GM23248 (cell line): Measurements from ENCODE around the gene DYRK1B. TPM values are rescaled to one million over a fixed set of nuclear protein-coding genes. Genes with fewer than 3 reads are reported as not detected.

ENCODE experiments used
- DNase-seq: peaks from one replicate; pipeline ENCODE4 v3.0.0-alpha.2; 2015
- H2AFZ ChIP-seq: fragments of 200-600 bp; sonication (generic); 2 replicates; pipeline ENCODE4 v1.6.1; 2016; ENCODE audit warnings: antibody characterized with exemption
- H3F3A ChIP-seq: fragments of 200-600 bp; sonication (generic); 2 replicates; pipeline ENCODE4 v1.6.1; 2016; ENCODE audit warnings: mild to moderate bottlenecking, antibody characterized with exemption, mixed run types; ENCODE audit not compliant: insufficient read depth
- H3K27ac ChIP-seq: fragments of 200-600 bp; sonication (generic); 2 replicates; pipeline ENCODE4 v1.5.1; 2016; ENCODE audit warnings: mild to moderate bottlenecking
- H3K27me3 ChIP-seq: fragments of 200-600 bp; sonication (generic); replicated peaks from 2 replicates; pipeline ENCODE4 v1.6.1; 2016; ENCODE audit warnings: mild to moderate bottlenecking; ENCODE audit not compliant: insufficient read depth
- H3K36me3 ChIP-seq: fragments of 200-600 bp; sonication (generic); 2 replicates; pipeline ENCODE4 v1.6.1; 2016; ENCODE audit warnings: low read depth, mild to moderate bottlenecking
- H3K4me1 ChIP-seq: fragments of 200-600 bp; sonication (generic); 2 replicates; pipeline ENCODE4 v1.6.1; 2016; ENCODE audit warnings: mild to moderate bottlenecking; ENCODE audit not compliant: insufficient read depth
- H3K4me2 ChIP-seq: fragments of 200-600 bp; sonication (generic); one replicate; pipeline ENCODE4 v1.6.1; 2016; ENCODE audit warnings: mild to moderate bottlenecking; ENCODE audit not compliant: unreplicated experiment
- H3K4me3 ChIP-seq: fragments of 200-600 bp; sonication (generic); 2 replicates; pipeline ENCODE4 v1.5.1; 2016; ENCODE audit warnings: mild to moderate bottlenecking
- H3K79me2 ChIP-seq: fragments of 200-600 bp; sonication (generic); 2 replicates; pipeline ENCODE4 v1.6.1; 2016; ENCODE audit warnings: mild to moderate bottlenecking; ENCODE audit not compliant: insufficient read depth
- H3K9ac ChIP-seq: fragments of 200-600 bp; sonication (generic); 2 replicates; pipeline ENCODE4 v1.6.1; 2016; ENCODE audit warnings: mild to moderate bottlenecking
- H3K9me2 ChIP-seq: fragments of 200-600 bp; sonication (generic); 2 replicates; pipeline ENCODE4 v1.6.1; 2016; ENCODE audit warnings: mixed run types, mild to moderate bottlenecking, moderate library complexity; ENCODE audit not compliant: insufficient read depth
- H3K9me3 ChIP-seq: fragments of 200-600 bp; sonication (generic); one replicate; pipeline ENCODE4 v1.6.1; 2017; ENCODE audit warnings: low read depth
- H4K20me1 ChIP-seq: fragments of 200-600 bp; sonication (generic); 2 replicates; pipeline ENCODE4 v1.6.0; 2016; ENCODE audit not compliant: insufficient read depth
- EZH2 ChIP-seq: fragments of 200-600 bp; sonication (generic); IDR thresholded peaks from 2 replicates; pipeline ENCODE4 v1.6.1; 2018; ENCODE audit warnings: antibody characterized with exemption, mild to moderate bottlenecking; ENCODE audit not compliant: insufficient read depth, poor library complexity, severe bottlenecking
- EZH2phosphoT487 ChIP-seq: fragments of 200-600 bp; sonication (generic); IDR thresholded peaks from 2 replicates; pipeline ENCODE4 v1.6.1; 2018; ENCODE audit warnings: antibody characterized with exemption, moderate library complexity, mild to moderate bottlenecking, low read depth; ENCODE audit not compliant: insufficient read depth
- WGBS, 2 experiments: methylation state at CpG; one replicate each; pipeline ENCODE4 v1.1.6; 2015 to 2017; ENCODE audit warnings: low lambda C conversion rate in 2 of 2, low coverage in 1 of 2; ENCODE audit errors: missing lambda C conversion rate in 2 of 2; 5-methylcytosine and 5-hydroxymethylcytosine counted together
- in situ Hi-C: fragments of 300-500 bp; cut with MboI; formaldehyde crosslinking; loops from 2 replicates; pipeline ENCODE4 v1.15.0; 2020
- polyA plus RNA-seq: library from polyadenylated mRNA; unstranded; fragments of >200 nt; fragmentation: Nextera tagmentation; extraction: Ambion mirVana; gene quantifications from 2 replicates; pipeline ENCODE4 v1.2.1, GENCODE V29; 2016
- total RNA-seq: library from RNA; depleted of rRNA; stranded (reverse); fragments of >200 nt; shearing (Covaris generic); gene quantifications from 2 replicates; pipeline ENCODE4 v1.2.3, GENCODE V29; 2014

The DYRK1B gene
- total and polyA plus RNA-seq, 2 experiments from 2014 or later: 11.1 to 14.9 TPM

- H3K9me3 ChIP-seq: no peaks in the 10 kb centered on the region
- H3K4me2 ChIP-seq: no peak overlapping the region
- H3K27ac ChIP-seq: no peak overlapping the region
- TF ChIP-seq EZH2phosphoT487 (no peak), EZH2 (no peak)
- H3F3A ChIP-seq: no peaks in the 10 kb centered on the region
- no peaks in the 10 kb centered on the region for H3K79me2 ChIP-seq
- no peak overlapping the region for H2AFZ ChIP-seq
- H3K9ac ChIP-seq: no peak overlapping the region
- no peaks in the 10 kb centered on the region for H4K20me1 ChIP-seq
- H3K36me3 ChIP-seq: no peaks in the 10 kb centered on the region
- no peaks in the 10 kb centered on the region for H3K27me3 ChIP-seq
- no peak overlapping the region for H3K4me3 ChIP-seq
- no peaks in the 10 kb centered on the region for H3K4me1 ChIP-seq
- DNase-seq: peak; percentile 19
- H3K9me2 ChIP-seq: no peaks in the 10 kb centered on the region
- 10 to 17% methylated on average over 5 of the region's 5 CpGs for WGBS, 2 experiments
- in situ Hi-C loops: no loop called here
Observed at GRCh38 chr19:39805104-39805503, 28.9 kb downstream of the DYRK1B start.

- H3K27ac ChIP-seq: no peak overlapping the region
- H3K9me3 ChIP-seq: no peaks in the 10 kb centered on the region
- no peak overlapping the region for H3K4me2 ChIP-seq
- H3K27me3 ChIP-seq: no peaks in the 10 kb centered on the region
- WGBS, 2 experiments: 2 to 3% methylated on average over 4 of the region's 4 CpGs
- no peak overlapping the region for H2AFZ ChIP-seq
- H3K9me2 ChIP-seq: no peaks in the 10 kb centered on the region
- no peaks in the 10 kb centered on the region for H3K79me2 ChIP-seq
- TF ChIP-seq EZH2 (no peak), EZH2phosphoT487 (no peak)
- no peak overlapping the region for H3K4me3 ChIP-seq
- in situ Hi-C loops: no loop called here
- no peak for DNase-seq
- no peaks in the 10 kb centered on the region for H4K20me1 ChIP-seq
- no peaks in the 10 kb centered on the region for H3K4me1 ChIP-seq
- H3K36me3 ChIP-seq: no peaks in the 10 kb centered on the region
- no peak overlapping the region for H3K9ac ChIP-seq
- H3F3A ChIP-seq: no peaks in the 10 kb centered on the region
Observed at GRCh38 chr19:39802958-39803357, 31.0 kb downstream of the DYRK1B start.

DNA sequence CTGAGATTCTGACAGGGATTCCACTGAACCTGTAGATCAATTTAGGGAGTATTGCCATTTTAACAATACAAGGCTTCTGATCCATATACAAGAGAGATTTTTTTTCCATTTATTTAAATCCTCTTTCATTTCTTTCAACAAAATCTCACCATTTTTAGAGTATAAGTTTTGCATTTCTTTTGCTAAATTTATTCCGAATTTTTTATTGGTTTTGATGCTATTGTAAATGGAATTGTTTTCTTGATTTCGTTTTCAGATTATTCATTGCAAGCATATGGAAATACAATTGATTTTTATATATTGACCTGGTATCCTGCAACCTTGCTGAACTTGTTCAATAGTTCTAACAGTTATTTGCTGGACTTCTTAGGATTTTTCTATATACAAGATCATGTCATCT lies 36.9 kb downstream of the DYRK1B start:
- Histone ChIP-seq H3K36me3 (no peaks in the 10 kb centered on the region), H3K9me2 (no peaks in the 10 kb centered on the region), H3K4me2 (no peak overlapping the region), H4K20me1 (no peaks in the 10 kb centered on the region), H3K9ac (no peak overlapping the region), H3K27ac (no peak overlapping the region), H3K4me3 (no peak overlapping the region), H3K27me3 (peaks cover 20% of the 10 kb centered on the region; the same call in 1 of the 2 replicates), H3K4me1 (no peaks in the 10 kb centered on the region), H2AFZ (no peak overlapping the region), H3K9me3 (no peaks in the 10 kb centered on the region), H3F3A (no peaks in the 10 kb centered on the region), H3K79me2 (no peaks in the 10 kb centered on the region)
- TF ChIP-seq EZH2 (no peak), EZH2phosphoT487 (no peak)
- WGBS, 2 experiments: 13 to 17% methylated on average over 2 of the region's 2 CpGs
- no peak for DNase-seq
- in situ Hi-C loops: no loop called here

DNA sequence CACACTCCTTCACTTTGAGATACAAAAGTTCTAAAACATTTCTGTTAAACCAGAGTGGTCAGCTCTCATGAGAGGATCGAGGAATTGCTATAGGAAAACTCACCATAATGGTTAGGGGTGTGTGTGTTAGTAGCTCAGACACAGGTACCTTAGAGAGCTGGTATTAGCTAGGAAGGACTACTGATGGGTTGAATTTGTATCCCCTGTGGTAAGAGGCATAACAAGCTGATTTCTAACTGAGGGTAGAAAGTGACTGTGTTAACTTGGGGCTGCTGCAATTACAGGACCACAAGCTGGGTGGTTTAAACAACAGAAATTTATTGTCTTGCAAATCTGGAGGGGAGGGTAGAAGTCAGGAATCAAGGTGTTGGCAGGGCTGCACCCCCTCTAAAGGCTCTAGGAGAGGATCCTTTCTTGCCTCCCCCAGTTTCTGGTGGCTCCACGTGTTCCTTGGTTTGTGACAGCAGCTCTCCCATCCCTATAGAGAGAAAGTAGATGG lies 37.9 kb downstream of the DYRK1B start:
- DNase-seq: no peak
- no peaks in the 10 kb centered on the region for H3K4me1 ChIP-seq
- no peaks in the 10 kb centered on the region for H3K9me2 ChIP-seq
- TF ChIP-seq EZH2: no peak
- TF ChIP-seq EZH2phosphoT487: no peak
- no peaks in the 10 kb centered on the region for H3K36me3 ChIP-seq
- H3F3A ChIP-seq: no peaks in the 10 kb centered on the region
- H3K4me3 ChIP-seq: no peak overlapping the region
- peaks cover 20% of the 10 kb centered on the region; the same call in 1 of the 2 replicates for H3K27me3 ChIP-seq
- no peak overlapping the region for H3K4me2 ChIP-seq
- H2AFZ ChIP-seq: no peak overlapping the region
- WGBS, 2 experiments: 14 to 23% methylated on average over 2 of the region's 2 CpGs
- no peaks in the 10 kb centered on the region for H3K9me3 ChIP-seq
- H3K27ac ChIP-seq: no peak overlapping the region
- H3K9ac ChIP-seq: no peak overlapping the region
- in situ Hi-C loops: no loop called here
- no peaks in the 10 kb centered on the region for H3K79me2 ChIP-seq
- no peaks in the 10 kb centered on the region for H4K20me1 ChIP-seq

- H3K79me2 ChIP-seq: no peaks in the 10 kb centered on the region
- in situ Hi-C loops: no loop called here
- no peak for TF ChIP-seq EZH2phosphoT487
- TF ChIP-seq EZH2: no peak
- H3K4me3 ChIP-seq: no peak overlapping the region
- H3F3A ChIP-seq: no peaks in the 10 kb centered on the region
- H3K27me3 ChIP-seq: peaks cover 20% of the 10 kb centered on the region; the same call in 1 of the 2 replicates
- no peak overlapping the region for H2AFZ ChIP-seq
- WGBS, 2 experiments: 46 to 48% methylated on average over 5 of the region's 5 CpGs
- H3K9me2 ChIP-seq: no peaks in the 10 kb centered on the region
- DNase-seq: no peak
- no peaks in the 10 kb centered on the region for H3K9me3 ChIP-seq
- no peaks in the 10 kb centered on the region for H3K4me1 ChIP-seq
- H3K36me3 ChIP-seq: no peaks in the 10 kb centered on the region
- no peaks in the 10 kb centered on the region for H4K20me1 ChIP-seq
- H3K27ac ChIP-seq: no peak overlapping the region
- H3K4me2 ChIP-seq: no peak overlapping the region
- H3K9ac ChIP-seq: no peak overlapping the region
Observed at GRCh38 chr19:39795001-39795400, 39.0 kb downstream of the DYRK1B start.
